NCI-H2107 (cell line): ENCODE data around the gene CHD9NB.
"Not testable (repeated sequence)": the region's sequence is repeated elsewhere in the genome, so short reads cannot be mapped to it uniquely, and the experiment has no call there.

Source experiments
- DNase-seq: peaks from one replicate; lab custom pipeline; 2025; lab: John Stamatoyannopoulos, UW

Gene CHD9NB

DNA sequence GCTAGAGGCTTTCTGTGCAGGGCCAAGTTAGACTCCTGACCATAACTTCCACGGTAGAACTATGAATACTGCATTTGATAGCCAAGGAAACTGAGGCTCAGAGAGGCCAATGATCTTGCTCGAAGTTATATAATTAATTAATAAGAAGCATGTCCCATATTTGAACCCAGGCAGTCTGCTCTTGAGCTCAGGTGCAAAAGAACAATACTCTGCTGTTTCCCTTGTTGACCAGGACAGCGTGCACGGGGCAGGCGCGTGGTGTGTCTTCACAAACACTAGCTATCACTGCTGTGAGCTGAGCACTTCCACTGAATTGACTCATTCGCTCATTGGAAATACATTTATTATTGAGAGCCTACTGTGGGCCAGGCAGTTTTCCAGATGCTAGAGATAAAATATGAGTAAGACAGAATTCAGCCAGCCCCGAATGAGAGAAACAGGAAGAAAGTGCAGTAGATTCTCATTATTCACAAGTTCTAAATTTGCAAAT is 3.7 kb upstream of the CHD9NB start:
- no peak for DNase-seq

DNA sequence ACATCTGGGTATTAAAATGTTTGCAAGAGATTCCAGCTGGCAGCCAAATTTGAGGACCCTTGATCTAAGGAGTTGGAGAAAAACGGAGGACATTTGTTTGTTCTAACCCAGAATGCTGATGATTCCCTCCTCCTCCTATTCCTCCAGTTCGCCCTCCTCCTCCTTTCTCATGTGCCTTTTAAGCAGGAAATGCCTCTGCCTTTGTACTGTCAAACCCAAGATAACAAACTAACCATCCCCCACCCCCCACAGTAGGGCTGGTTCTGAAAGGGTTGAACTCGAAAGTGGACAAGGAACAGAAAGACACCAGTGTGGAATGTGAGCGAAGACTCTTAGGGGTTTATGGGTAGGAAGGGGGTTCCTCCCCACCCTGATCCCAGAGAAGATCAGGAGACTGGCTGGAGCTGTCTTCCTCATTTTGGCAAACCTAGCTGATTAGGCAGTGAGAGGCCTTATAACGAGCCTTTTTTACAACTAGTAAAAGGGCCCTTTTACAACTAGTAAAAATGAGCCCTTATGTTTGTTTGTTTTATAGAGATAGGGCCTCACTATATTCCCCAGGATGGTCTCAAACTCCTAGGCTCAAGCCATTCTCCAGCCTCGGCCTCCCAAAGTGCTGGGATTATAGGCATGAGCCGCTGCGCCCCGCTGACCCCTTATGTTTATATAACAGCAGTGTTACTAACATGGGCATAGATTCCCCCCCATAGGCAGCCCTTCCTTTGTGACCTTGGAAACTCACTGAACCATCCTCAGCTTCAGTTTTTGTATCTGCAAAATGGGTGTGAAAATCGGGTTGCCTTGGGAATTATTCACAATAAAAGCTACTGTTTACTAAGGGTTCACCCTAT is 3.1 kb upstream of the CHD9NB start:
- no peak for DNase-seq

DNA sequence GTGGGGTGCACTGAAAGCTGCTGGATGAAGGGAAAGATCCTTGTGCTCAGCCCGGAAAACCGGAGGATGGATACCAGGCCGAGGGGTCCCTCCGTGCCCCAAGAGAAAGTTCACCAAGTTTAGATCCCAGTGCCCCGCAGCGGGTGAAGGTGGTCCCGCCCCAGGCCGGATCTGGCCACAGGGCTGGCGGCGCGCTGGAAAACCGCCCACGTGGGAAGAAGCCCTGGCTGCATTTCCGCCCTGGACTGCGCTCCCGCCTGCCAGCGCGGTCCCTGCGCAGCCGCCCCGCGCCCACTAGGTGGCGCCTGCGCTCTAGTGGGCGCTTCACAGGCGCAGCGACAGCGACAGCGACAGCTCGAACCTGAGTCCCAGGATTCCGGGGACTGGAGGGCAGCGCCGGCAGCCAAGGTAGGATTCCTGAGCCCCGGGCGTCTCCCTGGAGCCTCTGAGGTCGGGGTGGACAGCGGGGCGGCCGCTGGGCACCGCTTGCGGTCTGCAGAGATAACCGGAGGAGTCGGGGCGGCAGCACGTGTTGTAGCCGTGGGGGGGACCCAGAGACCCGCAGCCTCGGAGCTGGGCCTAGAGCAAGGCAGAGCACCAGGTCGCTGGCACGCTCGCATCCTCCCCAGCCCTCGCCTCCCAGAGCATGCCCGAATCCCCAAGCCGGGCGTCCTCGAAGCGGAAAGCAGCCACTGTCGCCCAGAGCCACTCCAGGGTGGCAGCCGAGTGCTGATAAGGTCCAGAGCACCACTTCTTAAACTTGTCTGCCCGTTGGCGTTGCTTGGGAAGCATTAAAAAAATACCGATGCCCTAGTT is 2.2 kb upstream of the CHD9NB start, which contains the start of gene CHD9:
Gene CHD9, plus strand, starts transcription at position 322 of the 816 bp plus-strand sequence. CDS start 101,099 bp downstream, outside the sequence.
- DNase-seq, result peak; percentile 75

DNA sequence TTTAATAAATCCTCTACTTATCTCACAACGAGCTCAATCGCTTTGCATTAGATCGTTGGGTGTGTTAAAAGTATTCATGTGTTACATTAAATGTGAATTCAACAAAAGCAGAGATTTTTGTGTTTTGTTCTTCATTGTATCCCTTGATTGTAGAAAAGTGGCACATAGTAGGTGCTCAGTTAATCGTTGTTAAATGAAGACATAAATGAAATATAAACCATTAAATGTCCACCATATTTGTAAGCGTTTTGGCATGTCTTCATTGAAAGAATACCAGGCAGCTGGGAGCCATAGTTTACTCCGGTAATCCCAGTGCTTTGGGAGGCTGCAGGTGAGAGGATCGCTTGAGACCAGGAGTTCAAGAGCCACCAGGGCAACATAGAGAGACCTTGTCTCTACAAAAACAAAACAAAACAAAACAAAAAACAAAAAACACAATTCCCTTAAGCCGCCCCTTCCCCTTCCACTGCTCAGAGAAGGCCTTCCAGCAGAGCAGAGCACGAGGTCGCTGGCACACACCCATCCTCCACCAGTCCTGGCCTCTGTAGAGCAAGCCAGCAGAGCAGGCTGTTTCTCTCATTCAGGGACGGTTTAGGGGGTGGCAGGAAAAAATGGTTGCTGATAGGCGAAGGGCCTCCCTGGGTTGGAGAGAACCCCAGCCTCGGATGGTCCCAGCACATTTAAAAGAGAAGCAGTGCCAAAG is 1.4 kb upstream of the CHD9NB start:
- no peak for DNase-seq

DNA sequence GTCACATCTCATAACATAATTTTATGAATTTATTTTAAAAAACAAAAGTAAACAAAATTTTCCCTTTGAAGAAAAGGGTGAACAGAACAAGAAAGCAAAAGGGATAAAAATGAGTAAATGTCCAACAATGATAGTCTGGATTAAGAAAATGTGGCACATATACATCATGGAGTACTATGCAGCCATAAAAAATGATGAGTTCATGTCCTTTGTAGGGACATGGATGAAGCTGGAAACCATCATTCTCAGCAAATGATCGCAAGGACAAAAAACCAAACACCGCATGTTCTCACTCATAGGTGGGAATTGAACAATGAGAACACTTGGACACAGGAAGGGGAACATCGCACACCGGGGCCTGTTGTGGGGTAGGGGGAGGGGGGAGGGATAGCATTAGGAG is 1.4 kb downstream of the CHD9NB start:
- not testable (repeated sequence) for DNase-seq

DNA sequence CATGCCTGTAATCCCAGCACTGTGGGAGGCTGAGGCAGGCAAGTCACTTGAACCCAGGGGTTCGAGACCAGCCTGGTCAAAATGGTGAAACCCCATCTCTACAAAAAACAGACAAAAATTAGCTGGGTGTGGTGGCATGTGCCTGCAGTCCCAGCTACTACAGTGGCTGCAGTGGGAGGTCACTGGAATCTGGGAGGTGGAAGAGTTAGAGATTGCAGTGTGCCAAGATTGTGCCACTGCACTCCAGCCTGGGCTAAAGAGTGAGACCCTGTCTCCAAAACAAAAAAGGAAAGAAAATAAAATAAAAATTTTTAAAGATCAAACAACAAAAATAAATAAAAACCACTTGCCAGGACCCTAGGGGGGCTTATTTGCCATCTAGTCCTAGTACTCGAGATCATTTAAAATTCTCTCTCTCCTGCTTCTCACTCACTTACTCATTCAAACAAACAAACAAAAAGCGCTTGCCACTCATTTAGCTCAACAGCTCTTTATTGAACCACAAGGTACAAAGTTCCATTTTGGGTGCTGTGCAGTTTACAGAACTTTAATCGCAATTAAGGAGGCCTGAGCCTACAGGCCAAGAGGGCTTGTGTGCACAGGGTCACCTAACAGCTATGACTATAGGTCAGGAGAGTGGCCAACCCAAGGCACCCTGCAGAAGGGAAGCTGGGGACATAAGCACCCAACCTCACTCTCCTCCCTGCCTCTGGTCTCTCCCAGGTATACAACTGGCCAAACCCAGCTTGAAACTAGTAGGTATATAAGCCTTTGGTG is 4.4 kb downstream of the CHD9NB start:
- DNase-seq, result no peak

DNA sequence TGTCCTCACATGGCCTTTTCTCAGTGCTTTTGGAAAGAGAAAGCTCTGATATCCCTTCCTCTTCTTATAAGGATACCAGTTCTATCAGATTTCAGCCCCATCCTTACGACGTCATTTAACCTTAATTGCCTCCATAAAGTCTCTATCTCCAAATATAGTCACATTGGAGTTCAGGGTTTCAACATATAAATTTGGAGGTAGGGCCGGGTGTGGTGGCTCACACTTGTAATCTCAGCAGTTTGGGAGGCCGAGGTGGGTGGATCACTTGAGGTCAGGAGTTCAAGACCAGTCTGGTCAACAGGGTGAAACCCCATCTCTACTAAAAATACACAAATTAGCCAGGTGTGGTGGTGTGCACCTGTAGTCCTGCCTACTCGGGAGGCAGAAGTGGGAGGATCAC is 5.2 kb downstream of the CHD9NB start:
- DNase-seq, result not testable (repeated sequence)

DNA sequence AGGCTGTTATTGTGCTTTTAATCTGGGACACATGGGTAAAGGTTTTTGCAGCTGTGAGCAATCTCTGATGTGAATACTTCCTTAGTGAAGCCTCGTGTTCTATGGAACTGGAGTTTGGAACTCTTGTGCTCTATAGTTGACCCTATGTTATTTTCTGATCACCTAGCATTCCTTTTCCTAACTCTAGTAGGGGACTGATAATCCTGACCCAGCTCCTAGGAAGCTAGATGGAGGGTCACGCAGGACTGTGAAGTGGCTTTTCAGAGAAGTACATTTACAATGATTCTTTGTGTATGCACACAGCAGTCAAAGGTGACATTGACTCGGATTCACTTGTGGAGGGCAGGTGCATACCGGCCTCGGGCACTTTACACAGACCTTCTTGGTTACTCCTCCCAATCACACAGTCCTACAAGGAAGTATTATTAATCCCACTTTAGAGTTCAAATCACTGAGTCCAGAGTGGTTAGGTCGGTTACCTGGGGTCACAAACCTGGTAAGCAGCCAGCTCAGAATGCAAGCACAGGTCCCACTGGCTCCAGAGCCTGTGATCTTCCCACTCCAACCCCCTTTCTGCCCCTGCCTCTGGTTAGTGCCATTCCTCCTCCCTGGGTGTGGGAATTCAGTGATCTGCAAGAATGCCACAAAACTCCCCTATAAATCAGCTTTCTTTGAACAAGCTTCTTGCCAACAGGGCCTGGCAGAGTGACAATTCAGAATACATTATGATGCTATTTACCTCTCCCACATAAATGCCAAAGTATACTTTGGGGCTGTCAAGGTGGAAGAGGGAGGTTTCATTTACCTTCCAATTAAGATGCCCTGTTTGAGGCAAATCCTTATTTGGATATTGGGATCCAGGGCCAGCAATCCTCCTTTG is 7.1 kb downstream of the CHD9NB start:
- no peak for DNase-seq

DNA sequence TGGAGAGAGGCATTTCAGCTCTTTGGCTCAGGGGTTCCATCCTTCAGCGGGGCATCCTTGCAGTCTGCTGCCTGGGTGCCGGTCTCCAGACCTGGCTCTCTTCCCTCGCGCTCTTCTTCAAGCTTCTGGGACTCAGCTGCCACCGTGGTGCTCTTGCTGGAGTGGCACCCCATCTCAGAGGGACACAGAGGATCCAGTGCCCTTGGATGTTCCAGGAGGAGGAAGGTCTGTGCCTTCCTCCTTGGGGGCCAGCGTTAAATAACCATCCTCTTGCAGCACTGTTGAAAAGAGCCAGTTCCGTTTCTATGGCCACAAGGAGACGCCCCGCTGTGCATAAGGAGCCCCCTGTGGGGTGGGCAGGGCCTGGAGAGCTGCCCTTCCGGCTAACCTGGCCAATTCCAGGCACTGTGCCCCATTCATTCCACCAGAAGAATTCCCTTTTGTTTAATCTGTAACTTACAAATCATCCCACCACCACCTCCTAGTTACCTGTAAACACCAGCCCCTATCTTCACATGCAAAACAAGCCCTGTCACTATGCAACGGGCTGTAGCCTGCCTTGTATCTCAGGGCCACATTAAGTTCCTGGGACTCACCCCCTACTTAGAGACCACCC is 8.6 kb downstream of the CHD9NB start:
- DNase-seq, result no peak

DNA sequence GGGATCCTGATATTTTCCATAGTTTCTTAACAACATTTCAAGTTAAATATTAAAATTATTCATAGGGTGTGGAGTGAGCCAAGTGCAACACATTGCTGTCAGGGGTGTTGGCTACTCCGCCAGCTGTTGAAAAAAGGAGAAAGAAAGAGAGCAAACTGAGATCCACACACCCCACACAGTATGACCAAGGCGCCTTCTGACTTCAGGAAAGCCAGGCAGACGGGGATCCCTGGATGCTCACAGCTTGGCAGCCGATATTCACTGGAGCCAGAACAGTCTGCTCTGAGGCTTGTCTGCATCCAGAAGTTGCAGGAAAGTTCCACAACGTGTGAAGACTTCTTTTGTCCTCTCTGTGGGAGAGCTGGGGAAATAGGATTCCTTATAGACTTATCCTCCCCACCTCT is 9.3 kb downstream of the CHD9NB start:
- no peak for DNase-seq

DNA sequence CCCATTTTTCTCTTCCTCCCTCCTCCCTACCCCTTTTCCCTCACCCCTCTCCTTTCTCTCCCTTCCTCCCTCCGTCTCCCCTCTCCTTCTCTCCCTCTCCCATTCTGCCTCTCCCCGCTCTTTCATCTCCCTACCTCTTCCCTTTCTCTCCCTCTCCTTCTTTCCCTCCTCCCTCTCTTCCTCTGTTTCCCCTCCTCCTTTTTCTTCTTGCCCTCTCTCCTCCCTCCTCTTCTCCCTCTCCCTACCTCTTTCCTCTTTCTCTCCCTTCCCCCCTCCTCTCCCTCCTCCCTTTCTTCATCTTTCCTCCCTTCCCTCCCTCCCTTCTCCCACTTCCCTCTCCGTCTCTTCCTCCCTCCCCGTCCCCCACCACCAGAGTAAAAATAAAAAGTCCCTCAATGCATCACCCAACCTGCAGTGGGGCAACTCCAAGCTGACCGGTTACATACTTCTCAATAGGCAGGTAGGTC is 10.4 kb downstream of the CHD9NB start:
- no peak for DNase-seq

DNA sequence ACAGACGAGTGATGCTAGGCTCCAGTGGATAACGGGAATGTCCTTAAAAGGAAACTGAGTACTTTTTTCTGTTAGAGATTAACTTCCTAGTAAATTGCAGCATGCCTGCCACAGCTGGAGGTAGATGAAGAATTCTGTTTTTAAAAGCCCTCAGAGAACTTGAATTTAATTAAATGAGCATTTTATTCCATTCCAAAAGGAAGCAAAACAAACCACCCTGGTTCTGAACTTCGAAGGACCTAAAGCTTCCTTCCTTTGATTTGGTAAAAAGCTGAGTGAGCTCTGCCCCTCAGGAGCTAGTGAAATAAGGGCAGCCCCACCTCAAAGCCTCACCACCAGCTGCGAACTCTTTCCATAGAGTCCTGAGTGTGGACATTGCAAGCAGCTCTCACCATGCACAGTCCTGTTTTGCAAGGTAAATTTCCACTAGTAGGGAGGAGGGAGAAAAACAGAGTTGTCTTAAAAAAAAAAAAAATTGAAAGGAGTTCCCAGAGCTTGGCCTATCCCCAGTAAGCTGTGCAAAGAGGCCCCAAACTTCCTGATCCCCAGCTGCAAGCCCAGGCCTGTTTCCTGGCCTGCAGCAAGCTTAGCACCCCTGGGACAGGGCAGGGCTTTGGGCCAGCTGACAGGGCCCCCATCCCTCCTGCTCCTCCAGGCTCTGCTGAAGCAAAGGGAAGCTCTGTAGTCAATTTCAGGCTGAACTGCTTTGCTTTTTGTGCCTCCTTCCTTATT is 11.2 kb downstream of the CHD9NB start:
- DNase-seq, result no peak

DNA sequence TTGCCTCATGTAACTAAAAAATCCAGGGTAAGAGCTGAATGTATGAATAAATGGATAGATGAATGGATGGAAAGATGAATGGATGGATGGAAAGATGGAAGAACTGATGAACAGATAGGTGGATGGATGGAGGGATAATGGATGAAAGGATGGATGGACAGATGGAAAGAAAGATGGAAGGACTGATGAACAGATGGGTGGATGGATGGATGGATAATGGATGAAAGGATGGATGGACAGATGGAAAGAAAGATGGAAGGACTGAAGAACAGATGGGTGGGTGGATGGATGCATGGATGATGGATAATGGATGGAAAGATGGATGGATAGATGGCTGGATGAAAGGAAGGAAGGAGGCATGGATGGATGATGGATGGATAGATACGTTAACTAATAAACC is 11.9 kb downstream of the CHD9NB start:
- no peak for DNase-seq

DNA sequence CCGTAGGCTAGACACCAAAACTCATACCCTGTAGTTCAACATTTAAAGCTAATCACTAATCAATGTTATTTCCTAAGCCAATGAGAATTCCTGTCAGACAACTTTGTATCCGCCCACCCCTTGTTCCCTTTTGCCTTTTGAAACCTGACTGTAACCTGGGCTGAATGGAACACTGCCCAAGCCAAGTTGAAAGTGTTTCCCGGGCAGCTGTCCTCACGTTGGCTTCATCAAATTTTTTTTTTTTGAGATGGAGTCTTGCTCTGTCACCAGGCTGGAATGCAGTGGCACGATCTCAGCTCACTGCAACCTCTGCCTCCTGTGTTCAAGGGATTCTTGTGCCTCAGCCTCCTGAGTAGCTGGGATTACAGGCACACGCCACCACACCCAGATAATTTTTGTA is 16.0 kb downstream of the CHD9NB start:
- DNase-seq, result not testable (repeated sequence)

DNA sequence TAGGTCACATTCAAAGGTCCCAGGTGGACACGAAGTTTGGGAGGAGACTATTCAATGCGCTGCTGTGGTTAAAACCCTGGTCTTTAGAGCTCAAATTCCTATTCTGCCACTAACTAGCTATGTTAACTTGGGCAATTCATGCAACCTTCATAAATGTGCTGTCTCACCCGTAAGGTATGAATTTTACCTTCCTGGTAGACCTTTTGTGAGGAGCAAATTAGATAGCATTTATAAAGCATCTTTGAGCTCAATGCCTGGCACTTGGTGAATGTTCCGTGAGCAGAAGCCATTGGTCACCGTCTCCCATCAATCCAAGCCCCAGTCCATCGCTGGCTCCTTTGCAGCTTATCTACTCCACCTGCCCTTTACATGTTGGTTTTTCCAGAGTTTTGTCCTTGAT is 16.6 kb downstream of the CHD9NB start:
- DNase-seq, result no peak

DNA sequence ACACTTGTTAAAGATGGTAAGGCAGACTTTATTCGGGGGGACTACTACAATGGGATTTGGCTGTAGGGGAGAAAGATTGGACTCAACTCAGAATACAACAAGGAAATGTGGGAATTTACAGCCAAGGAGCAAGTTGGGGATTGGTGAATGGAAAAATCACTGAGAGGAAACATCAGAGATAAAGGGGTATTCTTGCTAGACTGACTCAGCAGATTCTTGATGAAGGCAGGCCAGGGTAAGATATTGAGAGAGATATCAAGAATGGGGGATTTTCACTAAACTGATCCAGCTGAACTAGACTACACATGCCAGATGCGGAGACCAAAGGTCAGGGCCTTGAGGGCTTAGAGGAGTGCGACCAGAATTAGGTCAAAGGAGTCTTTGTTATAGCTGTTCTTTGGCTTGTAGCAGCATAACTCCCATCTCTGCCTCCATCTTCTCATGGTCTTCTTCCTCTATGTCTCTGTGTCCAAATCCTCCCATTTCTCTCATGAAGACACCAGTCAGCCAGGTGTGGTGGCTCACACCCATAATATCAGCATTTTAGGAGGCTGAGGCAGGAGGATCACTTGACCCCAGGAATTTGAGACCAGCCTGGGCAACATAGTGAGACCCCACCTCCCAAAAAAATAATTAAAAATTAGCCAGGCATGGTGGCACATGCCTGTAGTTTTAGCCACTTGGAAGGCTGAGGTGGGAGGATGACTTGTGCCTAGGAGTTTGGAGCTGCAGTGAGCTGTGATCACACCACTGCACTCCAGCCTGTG is 17.3 kb downstream of the CHD9NB start:
- DNase-seq, result no peak

DNA sequence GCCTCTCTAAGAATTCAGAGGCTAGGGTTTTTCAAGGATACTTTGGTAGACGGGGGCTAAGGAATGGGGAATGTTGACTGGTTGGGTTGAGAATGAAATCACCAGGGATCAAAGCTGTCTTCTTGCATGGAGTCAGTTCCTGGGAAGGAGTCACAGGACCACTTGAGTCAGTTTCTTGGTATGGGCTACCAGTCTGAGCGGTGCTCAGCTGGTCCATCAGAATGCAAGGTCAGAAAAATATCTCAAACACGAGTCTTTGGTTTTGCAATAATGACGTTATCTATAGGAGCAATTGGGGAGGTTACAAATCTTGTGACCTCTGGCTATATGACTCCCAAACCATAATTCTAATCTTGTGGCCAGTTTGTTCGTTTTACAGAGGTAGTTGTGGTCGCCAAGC is 18.4 kb downstream of the CHD9NB start:
- DNase-seq, result no peak

DNA sequence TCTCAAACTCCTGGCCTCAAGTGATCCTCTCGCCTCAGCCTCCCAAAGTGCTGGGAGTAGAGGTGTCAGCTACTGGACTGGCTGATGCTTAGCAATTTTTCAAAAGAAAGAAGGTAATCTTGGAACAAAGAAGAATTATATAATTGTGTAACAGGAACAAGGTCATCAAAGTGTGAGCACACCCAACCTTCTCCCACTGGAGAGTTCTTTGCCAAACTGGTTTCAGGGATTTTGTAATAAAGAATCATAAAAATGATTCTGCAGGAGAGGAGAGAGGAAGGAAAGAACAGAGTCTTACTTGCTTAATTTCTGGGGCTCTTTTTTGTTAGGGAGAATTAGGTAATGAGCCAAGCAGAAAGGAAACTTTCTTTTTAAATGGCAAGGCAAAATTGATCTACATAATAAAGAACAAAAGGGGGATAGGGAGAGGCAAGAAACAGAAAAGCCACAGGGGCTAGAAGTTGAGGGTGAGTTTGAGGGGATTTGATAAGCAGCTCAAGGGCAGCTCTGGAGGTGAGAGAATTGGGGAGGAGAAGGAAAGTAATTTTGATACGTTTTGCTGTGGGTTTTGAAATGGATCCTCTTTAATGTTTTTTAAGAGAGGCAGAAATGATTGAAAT is 21.3 kb downstream of the CHD9NB start:
- DNase-seq, result no peak
